H1 (cell line): ENCODE results near the gene CTU1. TPM values are rescaled to one million over a fixed set of nuclear protein-coding genes. Genes with fewer than 3 reads are reported as not detected.

ENCODE experiments used
- CTCF ChIA-PET: fragments of 300-600 bp; sonication (Branson Sonifier 250); formaldehyde crosslinking; loops from one replicate; lab custom pipeline; 2021; ENCODE audit not compliant: partially characterized antibody; lab: Charles Lee
- POLR2A ChIA-PET: fragments of 300-600 bp; sonication (Branson Sonifier 250); formaldehyde crosslinking; loops from one replicate; lab custom pipeline; 2021; ENCODE audit warnings: inconsistent platforms; ENCODE audit not compliant: partially characterized antibody; lab: Charles Lee
- DNase-seq, 2 experiments: peaks; one replicate each; pipeline versions ENCODE4 v3.0.0 to v3.0.0-alpha.2; 2010 to 2022; ENCODE audit warnings: low spot score in 2 of 2, low read depth in 1 of 2, mixed read lengths in 1 of 2
- FAIRE-seq: peaks from 2 replicates; lab custom pipeline; 2011; peaks lifted over from hg19 to GRCh38; lab: Jason Lieb, UNC
- H2AFZ ChIP-seq: 2 replicates; pipeline ENCODE4 v1.8.1; 2012; ENCODE audit warnings: low read length, inconsistent platforms
- H2AK5ac ChIP-seq: 2 replicates; pipeline ENCODE4 v1.6.1; 2013; ENCODE audit warnings: low read depth, low read length
- H2BK120ac ChIP-seq: replicated peaks from 2 replicates; pipeline ENCODE3; 2013; ENCODE audit warnings: low read depth, low read length, inconsistent platforms
- H2BK12ac ChIP-seq: 2 replicates; pipeline ENCODE4 v1.6.1; 2013; ENCODE audit warnings: low read depth, low read length
- H2BK15ac ChIP-seq: 2 replicates; pipeline ENCODE4 v1.6.1; 2013; ENCODE audit warnings: low read length
- H2BK20ac ChIP-seq: 2 replicates; pipeline ENCODE4 v1.6.1; 2013; ENCODE audit warnings: low read length
- H2BK5ac ChIP-seq: 2 replicates; pipeline ENCODE4 v1.6.1; 2013; ENCODE audit warnings: low read depth, low read length
- H3K14ac ChIP-seq: 2 replicates; pipeline ENCODE4 v1.6.1; 2013; ENCODE audit warnings: inconsistent platforms; ENCODE audit not compliant: insufficient read length
- H3K18ac ChIP-seq: 2 replicates; pipeline ENCODE4 v1.6.1; 2013; ENCODE audit warnings: low read length; ENCODE audit errors: extremely low read depth
- H3K23ac ChIP-seq: 2 replicates; pipeline ENCODE4 v1.6.1; 2013; ENCODE audit warnings: inconsistent platforms; ENCODE audit not compliant: insufficient read length
- H3K23me2 ChIP-seq: 2 replicates; pipeline ENCODE4 v1.6.1; 2013; ENCODE audit warnings: low read depth, low read length
- H3K27ac ChIP-seq: 2 replicates; pipeline ENCODE4 v1.6.1; 2011; ENCODE audit warnings: low read depth, low read length, inconsistent platforms
- H3K27me3 ChIP-seq, 4 experiments: replicated peaks in 1 of 4; 1 replicate in 1 of 4; 2 replicates in 3 of 4; pipeline versions ENCODE4 v1.6.1 to v1.8.1; 2011 to 2013; ENCODE audit warnings: low read length in 3 of 4, mild to moderate bottlenecking in 3 of 4, inconsistent platforms in 2 of 4, mixed read lengths in 2 of 4, moderate library complexity in 1 of 4; ENCODE audit not compliant: control insufficient read depth in 3 of 4, insufficient read depth in 3 of 4; ENCODE audit errors: extremely low read depth in 1 of 4
- H3K36me3 ChIP-seq, 4 experiments: 2 replicates each; pipeline versions ENCODE4 v1.6.1 to v1.8.1; 2011 to 2013; ENCODE audit warnings: mild to moderate bottlenecking in 4 of 4, low read length in 3 of 4, moderate library complexity in 2 of 4, control low read depth in 1 of 4, inconsistent platforms in 1 of 4; ENCODE audit not compliant: insufficient read depth in 4 of 4, control insufficient read depth in 2 of 4
- H3K4ac ChIP-seq: replicated peaks from 2 replicates; pipeline ENCODE3; 2013; ENCODE audit warnings: low read length, low read depth, mixed read lengths, inconsistent platforms; ENCODE audit not compliant: insufficient read length
- H3K4me1 ChIP-seq, 4 experiments: replicated peaks in 1 of 4; 1 replicate in 1 of 4; 2 replicates in 3 of 4; pipeline versions ENCODE4 v1.6.1 to v1.8.1; 2011 to 2013; ENCODE audit warnings: low read length in 3 of 4, inconsistent platforms in 2 of 4, mixed read lengths in 1 of 4; ENCODE audit not compliant: insufficient read depth in 4 of 4, control insufficient read depth in 3 of 4
- H3K4me2 ChIP-seq, 2 experiments: 2 replicates each; pipeline versions ENCODE4 v1.6.1 to v1.8.1; 2011 to 2013; ENCODE audit warnings: low read depth in 2 of 2, low read length in 2 of 2, control low read depth in 1 of 2, inconsistent platforms in 1 of 2, mild to moderate bottlenecking in 1 of 2; ENCODE audit not compliant: insufficient read depth in 1 of 2
- H3K4me3 ChIP-seq, 4 experiments: fragments of 200-600, 300-600 bp in 1 of 4; sonication (generic), shearing (Covaris generic), sonication (Bioruptor Twin) in 1 of 4; 2 replicates each; pipeline versions ENCODE4 v1.5.1 to v1.8.1; 2011 to 2016; ENCODE audit warnings: low read length in 4 of 4, low read depth in 3 of 4, control low read depth in 2 of 4, inconsistent platforms in 2 of 4, mild to moderate bottlenecking in 2 of 4, mixed read lengths in 1 of 4, moderate library complexity in 1 of 4; ENCODE audit not compliant: insufficient read depth in 2 of 4; ENCODE audit errors: extremely low read depth in 1 of 4
- H3K56ac ChIP-seq: replicated peaks from 2 replicates; pipeline ENCODE3; 2013; ENCODE audit warnings: low read depth, mild to moderate bottlenecking, mixed read lengths, low read length, inconsistent platforms; ENCODE audit not compliant: insufficient read length
- H3K79me1 ChIP-seq: 2 replicates; pipeline ENCODE4 v1.6.1; 2013; ENCODE audit warnings: low read depth, low read length, control low read depth
- H3K79me2 ChIP-seq, 2 experiments: 2 replicates each; pipeline versions ENCODE4 v1.6.1 to v1.8.1; 2012 to 2013; ENCODE audit warnings: low read length in 2 of 2, mild to moderate bottlenecking in 2 of 2, inconsistent platforms in 1 of 2; ENCODE audit not compliant: insufficient read depth in 2 of 2, control insufficient read depth in 1 of 2
- H3K9ac ChIP-seq, 4 experiments: replicated peaks in 1 of 4; 1 replicate in 1 of 4; 2 replicates in 3 of 4; pipeline versions ENCODE4 v1.6.1 to v1.8.1; 2011 to 2013; ENCODE audit warnings: low read depth in 3 of 4, low read length in 3 of 4, control low read depth in 2 of 4, mild to moderate bottlenecking in 2 of 4, moderate library complexity in 2 of 4, inconsistent platforms in 1 of 4; ENCODE audit errors: extremely low read depth in 1 of 4
- H3K9me3 ChIP-seq, 2 experiments: 2 replicates each; pipeline versions ENCODE4 v1.6.1 to v1.8.1; 2012 to 2013; ENCODE audit warnings: mild to moderate bottlenecking in 2 of 2, moderate library complexity in 2 of 2, control low read depth in 1 of 2, inconsistent platforms in 1 of 2, low read depth in 1 of 2, low read length in 1 of 2, mixed read lengths in 1 of 2; ENCODE audit not compliant: insufficient read depth in 2 of 2
- H4K20me1 ChIP-seq, 2 experiments: replicated peaks in 1 of 2; 2 replicates each; pipeline versions ENCODE3 to v1.8.1; 2011 to 2013; ENCODE audit warnings: inconsistent platforms in 2 of 2, low read length in 2 of 2, mild to moderate bottlenecking in 1 of 2; ENCODE audit not compliant: insufficient read depth in 2 of 2, control insufficient read depth in 1 of 2
- H4K5ac ChIP-seq: 2 replicates; pipeline ENCODE4 v1.6.1; 2013; ENCODE audit warnings: low read length, low read depth, mixed read lengths, inconsistent platforms; ENCODE audit not compliant: insufficient read length
- H4K8ac ChIP-seq: 2 replicates; pipeline ENCODE4 v1.8.0; 2013; ENCODE audit warnings: mild to moderate bottlenecking, moderate library complexity, low read length, inconsistent platforms; ENCODE audit not compliant: insufficient read depth; ENCODE audit errors: extremely low read depth
- H4K91ac ChIP-seq: replicated peaks from 2 replicates; pipeline ENCODE3; 2013; ENCODE audit warnings: low read length, mixed read lengths, inconsistent platforms; ENCODE audit not compliant: insufficient read length
- CTBP2 ChIP-seq: IDR thresholded peaks from 2 replicates; pipeline ENCODE4 v1.7.0; 2011; ENCODE audit warnings: borderline replicate concordance, mild to moderate bottlenecking, moderate library complexity, mixed read lengths, low read length; ENCODE audit not compliant: insufficient read depth, insufficient read length
- MAFK ChIP-seq: IDR thresholded peaks from 2 replicates; pipeline ENCODE4 v1.6.1; 2012; ENCODE audit warnings: low read depth, mild to moderate bottlenecking, improper control_type of control experiment, low read length
- RAD21 ChIP-seq, 2 experiments: IDR thresholded peaks in 1 of 2; conservative IDR thresholded peaks in 1 of 2; 2 replicates each; pipeline ENCODE4 v1.6.1; 2011; ENCODE audit warnings: low read depth in 2 of 2, low read length in 2 of 2, improper control_type of control experiment in 1 of 2, inconsistent platforms in 1 of 2, mild to moderate bottlenecking in 1 of 2, moderate library complexity in 1 of 2
- TEAD4 ChIP-seq: IDR thresholded peaks from 2 replicates; pipeline ENCODE4 v1.6.1; 2012; ENCODE audit warnings: low read depth, low read length, inconsistent platforms, mixed read lengths
- WGBS, 2 experiments: shearing (Covaris generic) in 1 of 2; methylation state at CpG; one replicate each; pipeline versions ENCODE4 v1.1.6 to v1.1.7; 2013 to 2015; ENCODE audit warnings: low lambda C conversion rate in 2 of 2, mixed read lengths in 2 of 2, inconsistent platforms in 1 of 2, low coverage in 1 of 2, missing lambda C conversion rate in 1 of 2; ENCODE audit not compliant: insufficient replicate concordance in 2 of 2, insufficient coverage in 1 of 2, insufficient read length in 1 of 2; ENCODE audit errors: extremely low coverage in 1 of 2, missing lambda C conversion rate in 1 of 2; 5-methylcytosine and 5-hydroxymethylcytosine counted together
- polyA plus RNA-seq, 7 experiments: library from polyadenylated mRNA; depleted of rRNA in 3 of 7; stranded (reverse) in 5 of 7; unstranded in 2 of 7; fragments of >200 nt in 5 of 7; fragments of 200-250 nt in 2 of 7; gene quantifications; 1 replicate in 5 of 7; 2 replicates in 1 of 7; 4 replicates in 1 of 7; pipeline versions ENCODE4 v1.2.1 to v1.2.3, GENCODE V29; 2011 to 2013; ENCODE audit warnings: missing spikeins in 2 of 7, mixed read lengths in 2 of 7
- total RNA-seq: library from RNA; stranded (reverse); fragmentation: NEBNext Ultra II Directional; extraction: Animal tissue kit (Norgen Biotek cat#: 25700); gene quantifications from 2 replicates; pipeline ENCODE4 v1.2.1, GENCODE V29; 2021
- TF ChIP-seq, protein P1 (sequence below), 3 experiments: IDR thresholded peaks; 1 replicate in 2 of 3; 2 replicates in 1 of 3; pipeline versions ENCODE4 v1.5.1 to v1.6.1; 2011; ENCODE audit warnings: low read length in 3 of 3, mild to moderate bottlenecking in 3 of 3, inconsistent platforms in 2 of 3, low read depth in 1 of 3, moderate library complexity in 1 of 3; ENCODE audit not compliant: insufficient read depth in 1 of 3; ENCODE audit errors: control extremely low read depth in 1 of 3

Gene CTU1
- total and polyA plus RNA-seq, 2 of the 8 experiments (the other 6 are each of a cell fraction or from before 2014, with no cell fraction given) = 4.6 to 7.2 TPM

DNA sequence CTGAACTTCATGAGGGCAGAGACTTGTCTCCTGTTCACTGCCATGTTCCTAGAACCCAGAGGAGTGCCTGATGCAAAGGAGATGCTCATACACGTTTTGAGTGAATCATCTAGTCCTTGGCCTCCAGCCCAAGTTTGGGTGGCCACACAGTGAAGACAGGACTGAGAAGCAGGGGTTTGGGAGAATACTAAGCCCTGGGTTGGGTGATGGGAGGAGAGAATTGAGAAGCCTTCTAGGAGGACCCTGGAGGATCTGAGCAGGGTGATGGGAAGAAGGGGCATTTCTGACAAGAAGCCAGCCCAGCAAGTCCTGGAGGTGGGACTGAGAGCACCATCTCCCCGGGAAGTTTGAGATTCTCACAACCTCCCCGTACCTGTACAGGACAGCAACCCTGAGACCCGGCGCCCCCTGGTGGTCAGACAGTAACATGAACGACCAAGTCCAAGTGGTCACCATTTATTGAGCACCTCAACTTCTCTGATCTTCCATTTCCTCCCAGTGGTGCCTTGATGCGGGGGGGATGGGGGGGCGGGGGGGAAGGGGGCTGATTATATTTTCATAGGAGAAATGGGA, 11.0 kb downstream of the CTU1 start:
- no peak for FAIRE-seq
- Histone ChIP-seq H3K14ac (no peak overlapping the region), H3K4ac (no peak overlapping the region), H3K4me2 (no peak overlapping the region), H2BK20ac (no peak overlapping the region), H2BK15ac (no peak overlapping the region), H3K23ac (no peak overlapping the region), H3K27ac (no peak overlapping the region), H3K56ac (no peak overlapping the region), H4K8ac (no peak overlapping the region), H2AK5ac (no peak overlapping the region), H3K4me1 (peaks cover 0 to 6% (median 2%) of the 10 kb centered on the region in 4 experiments; a peak in 4 of 7 replicates), H2BK12ac (no peak overlapping the region), H3K27me3 (no peaks in the 10 kb centered on the region; a peak in 1 of 7 replicates), H2BK5ac (no peak overlapping the region), H3K4me3 (no peak overlapping the region), H3K79me2 (no peaks in the 10 kb centered on the region), H3K18ac (no peak overlapping the region), H2AFZ (no peak overlapping the region), H3K36me3 (no peaks in the 10 kb centered on the region; a peak in 3 of 8 replicates), H3K9ac (no peak overlapping the region), H4K5ac (no peak overlapping the region), H3K79me1 (peaks cover 3% of the 10 kb centered on the region; the same call in 1 of the 2 replicates), H2BK120ac (no peak overlapping the region), H3K9me3 (no peaks in the 10 kb centered on the region), H4K20me1 (peaks cover 2 to 3% of the 10 kb centered on the region in 2 experiments), H4K91ac (no peak overlapping the region), H3K23me2 (no peaks in the 10 kb centered on the region)
- POLR2A ChIA-PET = interaction anchor here (0.9 to 1.6 kb wide), 8 partner anchors 11 to 304 kb away, joined by 3 to 5 read pairs (median 4); partner anchors contain the start of genes CTU1, KLK10 and KLK11
- CTCF ChIA-PET = interaction anchor here (0.7 to 8.3 kb wide), 41 partner anchors 8 to 728 kb away, joined by 3 to 269 read pairs (median 5); partner anchors contain the start of genes KLK10, KLK11, KLK13 and KLK8
- peak in 1 of 2 experiments; percentile 89 for DNase-seq
- TF ChIP-seq MAFK = no peak
- TF ChIP-seq, protein P1, sequence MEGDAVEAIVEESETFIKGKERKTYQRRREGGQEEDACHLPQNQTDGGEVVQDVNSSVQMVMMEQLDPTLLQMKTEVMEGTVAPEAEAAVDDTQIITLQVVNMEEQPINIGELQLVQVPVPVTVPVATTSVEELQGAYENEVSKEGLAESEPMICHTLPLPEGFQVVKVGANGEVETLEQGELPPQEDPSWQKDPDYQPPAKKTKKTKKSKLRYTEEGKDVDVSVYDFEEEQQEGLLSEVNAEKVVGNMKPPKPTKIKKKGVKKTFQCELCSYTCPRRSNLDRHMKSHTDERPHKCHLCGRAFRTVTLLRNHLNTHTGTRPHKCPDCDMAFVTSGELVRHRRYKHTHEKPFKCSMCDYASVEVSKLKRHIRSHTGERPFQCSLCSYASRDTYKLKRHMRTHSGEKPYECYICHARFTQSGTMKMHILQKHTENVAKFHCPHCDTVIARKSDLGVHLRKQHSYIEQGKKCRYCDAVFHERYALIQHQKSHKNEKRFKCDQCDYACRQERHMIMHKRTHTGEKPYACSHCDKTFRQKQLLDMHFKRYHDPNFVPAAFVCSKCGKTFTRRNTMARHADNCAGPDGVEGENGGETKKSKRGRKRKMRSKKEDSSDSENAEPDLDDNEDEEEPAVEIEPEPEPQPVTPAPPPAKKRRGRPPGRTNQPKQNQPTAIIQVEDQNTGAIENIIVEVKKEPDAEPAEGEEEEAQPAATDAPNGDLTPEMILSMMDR (IDR thresholded peaks at IDR 0.05; ENCODE audit: control extremely low read depth in 1 of 3, insufficient read depth in 1 of 3, low read depth in 1 of 3, low read length in 3 of 3) = peak; percentile 69 to 74 (median 70)
- TF ChIP-seq CTBP2 = no peak
- peak; percentile 55 to 66 for TF ChIP-seq RAD21 (IDR thresholded peaks at IDR 0.05 in 1 of 2, conservative IDR thresholded peaks at IDR 0.05 in 1 of 2; ENCODE audit: low read depth in 2 of 2, low read length in 2 of 2)
- no peak for TF ChIP-seq TEAD4
- 18% methylated on average over 6 of the region's 8 CpGs; no CpG with 5 or more reads in 1 of the 2 experiments for WGBS, 2 experiments
